RCC 7860 (cell line): Measurements from ENCODE around the gene FXYD3.
"Not testable (repeated sequence)": the region's sequence is repeated elsewhere in the genome, so short reads cannot be mapped to it uniquely, and the experiment has no call there.

Source experiments
- DNase-seq: peaks from one replicate; pipeline ENCODE4 v3.0.0-alpha.2; 2015; ENCODE audit warnings: low spot score
- FAIRE-seq: peaks from 2 replicates; lab custom pipeline; 2012; peaks lifted over from hg19 to GRCh38; lab: Jason Lieb, UNC

Gene FXYD3

DNA sequence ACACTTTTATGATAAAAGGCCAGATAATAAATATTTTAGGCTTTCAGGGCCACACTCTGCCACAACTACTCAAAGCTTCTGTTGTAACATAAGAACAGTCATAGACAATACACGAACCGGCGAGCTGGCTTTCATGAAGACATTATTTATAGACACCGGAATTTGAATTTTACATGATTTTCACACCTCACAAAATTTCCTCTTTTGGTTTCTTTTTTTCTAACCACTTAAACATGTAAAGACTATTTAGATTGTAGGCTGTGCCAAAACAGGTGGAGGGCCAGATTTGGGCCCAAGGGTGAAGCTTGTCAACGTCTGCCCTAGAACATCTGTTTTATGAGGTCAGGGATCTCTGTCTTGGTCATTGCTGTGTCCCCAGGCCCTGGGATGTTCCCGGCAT lies 29.7 kb upstream of the FXYD3 start:
- DNase-seq, result no peak
- no peak for FAIRE-seq

DNA sequence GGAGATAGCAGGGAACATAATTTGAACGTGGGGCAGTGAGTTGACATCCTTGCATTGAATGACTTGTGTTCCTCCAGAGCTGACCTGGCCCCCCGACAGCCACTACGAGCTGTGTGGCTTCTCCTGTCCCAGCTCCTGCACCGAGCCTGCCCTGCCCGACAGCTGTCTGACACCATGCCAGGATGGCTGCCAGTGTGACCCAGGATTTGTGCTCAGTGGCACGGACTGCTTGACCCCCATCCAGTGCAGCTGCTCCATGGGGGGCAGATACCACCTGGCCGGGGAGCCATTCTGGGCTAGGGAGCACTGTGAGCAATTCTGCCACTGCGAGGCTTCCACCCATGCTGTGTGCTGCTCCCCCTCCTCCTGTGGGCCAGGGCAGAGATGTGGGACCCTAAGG lies 29.2 kb upstream of the FXYD3 start:
- no peak for FAIRE-seq
- DNase-seq, result no peak

- DNase-seq (no peak), FAIRE-seq (no peak)
These were observed 28.2 kb upstream of the FXYD3 start for GRCh38 chr19:35087393-35087792.

GRCh38 chr19:35088131-35088913 lies 27.3 kb upstream of the FXYD3 start:
- DNase-seq (peak; percentile 71), FAIRE-seq (peak; percentile 52)

DNA sequence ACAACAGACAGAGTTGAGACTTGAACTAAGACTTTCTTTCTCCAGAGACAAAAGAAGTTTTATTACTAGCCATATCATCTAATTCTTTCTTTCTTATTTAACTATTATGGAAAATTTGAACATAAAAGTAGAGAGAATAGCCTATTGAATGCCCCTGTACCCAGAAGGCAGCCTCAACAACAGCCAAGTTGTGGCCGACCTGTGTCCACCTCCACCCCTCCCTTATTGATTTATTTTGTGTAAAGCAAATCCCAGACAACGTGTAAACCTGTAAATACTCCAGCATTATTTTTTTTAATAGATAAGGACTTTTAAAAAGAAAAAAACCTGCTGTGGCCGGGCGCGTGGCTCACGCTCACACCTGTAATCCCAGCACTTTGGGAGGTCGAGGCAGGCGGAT lies 26.1 kb upstream of the FXYD3 start:
- DNase-seq (no peak), FAIRE-seq (no peak)

DNA sequence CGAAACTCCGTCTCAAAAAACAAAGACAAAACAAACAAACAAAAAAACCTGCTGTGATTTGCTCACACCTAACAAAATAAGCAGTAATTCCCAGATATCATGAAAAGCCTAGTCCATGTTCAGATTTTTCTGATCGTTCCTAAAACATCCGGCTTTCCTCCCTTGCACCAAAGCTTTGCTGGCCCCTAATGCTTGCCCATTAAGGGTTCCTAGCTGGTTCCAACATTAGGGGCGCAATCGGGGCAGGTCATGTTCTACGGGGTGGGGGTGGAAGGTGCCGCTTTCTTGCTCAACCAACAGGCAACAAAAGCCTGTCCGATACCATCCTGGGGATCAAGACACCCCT lies 25.5 kb upstream of the FXYD3 start:
- no peak for DNase-seq
- no peak for FAIRE-seq

- peak; percentile 7 for DNase-seq
- FAIRE-seq, result no peak
These were observed 25.0 kb upstream of the FXYD3 start for GRCh38 chr19:35090506-35091214.

- no peak for DNase-seq
- no peak for FAIRE-seq
These were observed 22.2 kb upstream of the FXYD3 start for GRCh38 chr19:35093430-35093829.

- FAIRE-seq, result no peak
- no peak for DNase-seq
These were observed 21.5 kb upstream of the FXYD3 start for GRCh38 chr19:35093941-35094647.

GRCh38 chr19:35094656-35095055 lies 21.0 kb upstream of the FXYD3 start:
- DNase-seq (no peak), FAIRE-seq (no peak)

DNA sequence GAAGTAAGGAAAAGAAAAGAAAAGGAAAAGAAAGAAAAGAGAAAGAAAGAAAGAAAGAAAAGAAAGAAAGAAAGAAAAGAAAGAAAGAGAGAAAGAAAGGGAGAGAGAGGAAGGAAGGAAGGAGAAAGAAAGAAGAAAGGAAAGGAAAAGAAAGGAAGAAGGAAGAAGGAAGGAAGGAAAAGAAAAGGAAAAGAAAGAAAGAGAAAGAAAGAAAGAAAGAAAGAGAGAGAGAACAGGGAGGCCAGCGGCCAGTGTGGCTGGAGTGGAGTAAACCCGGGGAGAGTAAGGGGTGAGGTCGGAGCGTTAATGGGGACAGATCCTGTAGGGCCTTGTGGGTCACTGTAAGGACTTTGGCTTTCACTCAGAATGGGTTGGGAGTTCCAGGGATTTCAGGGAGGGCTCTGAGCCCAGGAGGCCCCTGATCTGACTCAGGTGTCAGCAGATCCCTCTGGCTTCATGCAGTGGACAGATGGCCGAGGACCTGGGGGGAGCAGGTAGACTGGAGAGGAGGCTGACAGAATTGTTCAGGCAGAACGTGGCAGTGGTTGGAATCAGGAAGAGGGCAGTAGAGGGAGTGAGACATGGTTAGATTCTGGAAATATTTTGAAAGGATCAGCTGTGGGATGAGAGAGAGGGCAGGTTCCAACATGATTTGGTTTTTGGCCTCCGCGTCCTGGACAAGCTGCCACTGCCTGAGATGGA lies 19.8 kb upstream of the FXYD3 start:
- FAIRE-seq, result no peak
- DNase-seq, result no peak

GRCh38 chr19:35098413-35099049 lies 17.1 kb upstream of the FXYD3 start:
- FAIRE-seq, result no peak
- no peak for DNase-seq

DNA sequence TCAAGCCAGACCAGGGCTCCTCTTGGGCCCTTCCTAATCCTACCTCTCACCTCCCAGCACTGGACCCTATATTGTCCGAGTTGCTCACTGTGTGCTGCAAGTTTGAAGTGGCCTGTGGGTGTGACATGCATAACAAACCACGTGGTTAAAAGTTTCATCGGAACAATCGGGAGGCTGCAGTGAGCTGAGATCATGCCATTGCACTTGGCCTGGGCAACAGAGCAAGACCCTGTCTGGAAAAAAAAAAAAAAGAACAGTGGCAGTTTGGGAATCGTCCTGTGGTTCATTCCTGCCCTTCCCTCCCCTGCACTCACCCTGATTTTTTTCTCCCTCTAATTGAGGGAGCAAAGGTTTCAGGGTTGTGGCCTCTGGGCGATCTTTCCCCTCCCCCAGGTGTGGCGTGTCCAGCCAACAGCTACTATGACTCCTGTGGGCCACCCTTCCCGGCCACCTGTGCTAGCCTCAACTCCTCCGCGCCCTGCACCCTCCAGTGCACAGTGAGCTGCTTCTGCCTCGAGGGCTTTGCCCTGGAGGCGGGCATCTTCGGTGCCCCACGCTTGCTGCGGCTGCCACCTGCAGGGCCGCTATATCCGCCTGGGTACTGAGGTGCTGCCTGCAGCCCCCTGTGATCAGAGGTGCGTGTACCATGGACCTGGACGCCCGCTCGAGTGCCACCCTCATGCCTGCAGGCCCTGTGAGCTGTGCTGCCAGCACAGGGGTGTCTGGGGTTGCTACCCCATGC lies 16.3 kb upstream of the FXYD3 start:
- DNase-seq, result no peak
- no peak for FAIRE-seq

DNA sequence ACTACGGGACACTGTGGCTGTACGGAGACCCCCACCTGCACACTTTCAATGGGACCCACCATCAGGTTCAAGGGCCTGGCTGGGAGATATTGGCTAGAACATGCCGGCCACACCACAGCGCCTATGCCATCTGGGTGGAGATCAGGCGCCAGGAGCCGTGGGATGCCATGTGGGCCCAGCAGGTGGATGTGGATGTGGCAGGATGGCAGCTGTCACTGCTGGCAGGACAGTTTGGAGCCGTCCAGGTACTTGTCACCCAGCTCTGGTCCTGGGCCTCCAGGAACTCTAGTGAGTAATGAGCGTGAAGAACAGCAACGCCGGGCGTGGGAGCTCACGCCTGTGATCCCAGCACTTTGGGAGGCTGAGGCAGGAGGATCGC lies 15.7 kb upstream of the FXYD3 start:
- no peak for DNase-seq
- FAIRE-seq, result no peak

DNA sequence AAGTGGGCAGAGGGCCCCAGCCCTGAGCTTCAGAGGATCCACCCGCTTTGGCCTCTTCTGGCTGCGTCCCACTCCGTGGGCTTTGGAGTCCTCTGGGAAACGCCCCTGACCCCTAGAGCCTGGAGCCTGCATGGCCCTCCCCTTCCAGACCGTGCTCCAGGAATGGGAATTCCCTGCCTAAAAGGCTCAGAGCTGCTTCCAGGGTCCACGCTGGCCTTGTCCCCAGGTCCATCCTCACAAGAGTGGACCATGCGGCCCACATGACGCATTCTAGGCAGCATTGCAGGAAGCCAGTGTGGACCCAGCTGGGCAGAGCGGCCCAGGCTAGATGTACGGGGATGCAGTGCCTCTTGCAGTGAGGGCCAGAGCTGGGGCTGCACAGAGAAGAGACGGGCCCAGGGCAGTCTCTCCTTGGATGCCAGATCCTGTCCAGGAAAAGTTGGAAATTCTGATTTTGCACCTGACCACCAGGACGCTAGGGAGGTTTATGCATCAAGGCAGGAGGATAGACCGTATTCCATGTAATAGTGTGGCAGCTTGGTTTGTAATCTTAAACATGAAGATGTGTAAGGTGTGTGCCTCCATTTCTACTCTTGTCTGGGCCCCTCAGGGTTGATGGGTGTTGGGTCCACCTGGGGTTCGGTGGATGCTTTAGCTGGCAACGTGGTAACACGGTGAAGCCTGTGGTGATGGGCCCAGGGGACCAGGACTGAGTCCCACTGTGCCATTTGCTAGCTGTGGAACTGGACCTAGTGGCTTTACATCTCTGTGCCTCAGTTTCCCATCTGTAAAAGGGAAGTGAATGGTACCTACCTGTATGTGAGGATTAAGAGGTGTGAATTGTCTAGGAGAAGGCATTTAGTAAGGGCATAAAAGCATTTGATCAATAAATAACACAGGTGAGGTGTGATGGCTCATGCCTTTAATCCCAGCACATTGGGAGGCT lies 14.8 kb upstream of the FXYD3 start:
- no peak for DNase-seq
- no peak for FAIRE-seq

DNA sequence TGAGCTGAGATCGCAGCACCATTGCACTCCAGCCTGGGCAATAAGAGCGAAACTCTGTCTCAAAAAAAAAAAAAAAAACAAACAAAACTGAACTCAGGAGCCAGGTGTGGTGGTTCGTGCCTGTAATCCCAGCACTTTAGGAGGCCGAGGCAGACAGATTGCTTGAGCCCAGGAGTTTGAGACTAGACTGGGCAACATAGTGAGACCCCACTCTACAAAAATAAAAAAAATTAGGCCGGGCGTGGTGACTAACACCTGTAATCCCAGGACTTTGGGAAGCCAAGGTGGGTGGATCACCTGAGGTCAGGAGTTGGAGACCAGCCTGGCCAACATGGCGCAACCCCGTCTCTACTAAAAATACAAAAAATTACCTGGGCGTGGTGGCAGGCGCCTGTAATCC lies 13.7 kb upstream of the FXYD3 start:
- not testable (repeated sequence) for DNase-seq, FAIRE-seq

- DNase-seq, FAIRE-seq: not testable (repeated sequence)
These were observed 12.0 kb upstream of the FXYD3 start for GRCh38 chr19:35103614-35104013.

DNA sequence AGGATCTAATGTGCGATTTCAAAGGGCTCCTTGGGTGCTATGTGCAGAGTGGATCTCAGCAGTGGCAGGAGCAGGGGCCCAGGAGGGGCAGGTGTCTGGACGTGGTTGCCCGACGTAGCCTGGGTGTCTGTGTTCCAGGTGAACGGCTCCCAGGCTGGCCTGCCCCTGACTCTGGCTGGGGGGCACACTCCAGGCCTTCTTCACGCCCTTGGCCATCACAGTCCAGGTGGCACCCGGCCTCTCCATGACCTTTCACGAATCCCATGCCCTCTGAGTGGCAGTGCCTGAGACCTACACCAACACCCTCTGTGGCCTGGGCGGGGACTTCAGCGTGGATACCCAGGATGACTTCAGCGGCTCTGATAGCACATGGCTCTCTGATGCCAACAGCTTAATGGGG lies 11.3 kb upstream of the FXYD3 start:
- DNase-seq (no peak), FAIRE-seq (no peak)

- no peak for FAIRE-seq
- no peak for DNase-seq
These were observed 10.6 kb upstream of the FXYD3 start for GRCh38 chr19:35105047-35105410.
